CD14-positive monocyte (primary cell): Measurements from ENCODE around the gene SAMD11. TPM values are rescaled to one million over a fixed set of nuclear protein-coding genes. Genes with fewer than 3 reads are reported as not detected.

Experiments
- DNase-seq, 3 donors: peaks; one replicate each; pipeline ENCODE4 v3.0.0-alpha.2; 2011 to 2022
- H2AFZ ChIP-seq: 2 replicates; pipeline ENCODE4 v1.6.0; 2012; ENCODE audit warnings: mild to moderate bottlenecking, low read depth, low read length, inconsistent platforms; ENCODE audit not compliant: insufficient read depth, poor library complexity, severe bottlenecking
- H3K27ac ChIP-seq, 2 donors: 1 replicate in 1 of 2; 2 replicates in 1 of 2; pipeline ENCODE4 v1.5.1; 2012 to 2013; ENCODE audit warnings: low read length in 2 of 2, control low read depth in 1 of 2, inconsistent platforms in 1 of 2, low read depth in 1 of 2, mild to moderate bottlenecking in 1 of 2
- H3K27me3 ChIP-seq, 2 donors: one replicate each; pipeline versions ENCODE4 v1.6.0 to v1.6.1; 2011 to 2013; ENCODE audit warnings: low read length in 2 of 2; ENCODE audit not compliant: control insufficient read depth in 2 of 2, insufficient read depth in 2 of 2
- H3K36me3 ChIP-seq, 2 donors: replicated peaks in 1 of 2; 1 replicate in 1 of 2; 2 replicates in 1 of 2; pipeline versions ENCODE4 v1.5.1 to v1.6.1; 2012 to 2013; ENCODE audit warnings: low read length in 2 of 2, control low read depth in 1 of 2, inconsistent platforms in 1 of 2, mild to moderate bottlenecking in 1 of 2; ENCODE audit not compliant: insufficient read depth in 2 of 2, control insufficient read depth in 1 of 2
- H3K4me1 ChIP-seq, 2 donors: 1 replicate in 1 of 2; 2 replicates in 1 of 2; pipeline versions ENCODE4 v1.5.1 to v1.6.1; 2012 to 2013; ENCODE audit warnings: low read length in 2 of 2, control low read depth in 1 of 2, inconsistent platforms in 1 of 2, mild to moderate bottlenecking in 1 of 2, moderate library complexity in 1 of 2; ENCODE audit not compliant: insufficient read depth in 2 of 2, control insufficient read depth in 1 of 2
- H3K4me2 ChIP-seq: replicated peaks from 2 replicates; pipeline ENCODE3; 2012; ENCODE audit warnings: low read length, moderate library complexity, mild to moderate bottlenecking; ENCODE audit not compliant: poor library complexity, severe bottlenecking; ENCODE audit errors: extremely low read depth
- H3K4me3 ChIP-seq, 3 experiments: fragments of 200-600 bp in 1 of 3; sonication (generic) in 1 of 3; replicated peaks in 1 of 3; 1 replicate in 2 of 3; 2 replicates in 1 of 3; pipeline ENCODE4 v1.5.1; 2011 to 2013; ENCODE audit warnings: low read length in 3 of 3, mild to moderate bottlenecking in 3 of 3, control low read depth in 2 of 3, low read depth in 2 of 3, inconsistent platforms in 1 of 3, moderate library complexity in 1 of 3
- H3K79me2 ChIP-seq: 2 replicates; pipeline ENCODE4 v1.6.0; 2012; ENCODE audit warnings: mild to moderate bottlenecking, control low read depth, inconsistent platforms, low read length, moderate library complexity; ENCODE audit not compliant: insufficient read depth
- H3K9ac ChIP-seq: 2 replicates; pipeline ENCODE4 v1.6.0; 2017; ENCODE audit warnings: low read length, mild to moderate bottlenecking; ENCODE audit not compliant: insufficient read depth, poor library complexity, severe bottlenecking
- H3K9me3 ChIP-seq, 2 donors: replicated peaks in 1 of 2; 1 replicate in 1 of 2; 2 replicates in 1 of 2; pipeline versions ENCODE4 v1.5.1 to v1.6.1; 2012 to 2013; ENCODE audit warnings: low read length in 2 of 2, control low read depth in 1 of 2; ENCODE audit not compliant: control insufficient read depth in 1 of 2, insufficient read depth in 1 of 2
- H4K20me1 ChIP-seq: 2 replicates; pipeline ENCODE4 v1.6.0; 2012; ENCODE audit warnings: mild to moderate bottlenecking, low read length, control low read depth, moderate library complexity; ENCODE audit not compliant: insufficient read depth
- H3K27ac Mint-ChIP-seq, 7 donors: one replicate each; pipeline ENCODE4 v1.8.0; 2020; ENCODE audit warnings: mild to moderate bottlenecking in 7 of 7, mixed read lengths in 7 of 7, moderate library complexity in 6 of 7, inconsistent platforms in 2 of 7
- H3K27me3 Mint-ChIP-seq, 3 donors: one replicate each; pipeline ENCODE4 v1.8.0; 2021 to 2022; ENCODE audit warnings: low read depth in 3 of 3, mild to moderate bottlenecking in 3 of 3, mixed read lengths in 3 of 3, moderate library complexity in 3 of 3, inconsistent platforms in 1 of 3
- H3K36me3 Mint-ChIP-seq, 2 donors: one replicate each; pipeline ENCODE4 v1.8.0; 2020; ENCODE audit warnings: mixed read lengths in 2 of 2, inconsistent platforms in 1 of 2, mild to moderate bottlenecking in 1 of 2
- H3K4me1 Mint-ChIP-seq: one replicate; pipeline ENCODE4 v1.8.0; 2020; ENCODE audit warnings: mild to moderate bottlenecking, mixed read lengths
- H3K4me3 Mint-ChIP-seq, 2 donors: one replicate each; pipeline ENCODE4 v1.8.0; 2020; ENCODE audit warnings: mild to moderate bottlenecking in 2 of 2, mixed read lengths in 2 of 2, moderate library complexity in 1 of 2
- H3K9me3 Mint-ChIP-seq, 7 donors: one replicate each; pipeline ENCODE4 v1.8.0; 2020 to 2022; ENCODE audit warnings: mixed read lengths in 7 of 7, mild to moderate bottlenecking in 6 of 7, moderate library complexity in 6 of 7, inconsistent platforms in 2 of 7
- CTCF ChIP-seq: fragments of 200-600 bp; IDR thresholded peaks from one replicate; pipeline ENCODE4 v1.8.0; 2022; ENCODE audit warnings: antibody characterized with exemption, mild to moderate bottlenecking
- WGBS: methylation state at CpG from one replicate; pipeline ENCODE4 v1.1.5; 2013; ENCODE audit warnings: missing lambda C conversion rate; ENCODE audit not compliant: insufficient coverage; 5-methylcytosine and 5-hydroxymethylcytosine counted together
- intact Hi-C, 2 donors: fragments of 100-400 bp; cut with micrococcal nuclease; formaldehyde crosslinking; loops; one replicate each; pipeline versions ENCODE4 v1.15.0 to v1.15.1; 2023
- polyA plus RNA-seq, 3 donors: library from polyadenylated mRNA; depleted of rRNA in 1 of 3; unstranded in 2 of 3; stranded (reverse) in 1 of 3; fragments of 300-500 nt in 2 of 3; fragments of >200 nt in 1 of 3; fragmentation: Illumina TruSeq in 2 of 3; gene quantifications; 1 replicate in 2 of 3; 2 replicates in 1 of 3; pipeline ENCODE4 v1.2.3, GENCODE V29; 2012 to 2021

SAMD11 gene
- polyA plus RNA-seq, 3 donors = not detected

GRCh38 chr1:918843-919242 lies 4.9 kb upstream of the SAMD11 start:
- intact Hi-C loops = no loop called here
- peaks cover 0 to 4% of the 10 kb centered on the region in 2 donors for H3K36me3 Mint-ChIP-seq
- Histone ChIP-seq H2AFZ (no peak overlapping the region), H4K20me1 (no peaks in the 10 kb centered on the region), H3K27me3 (peaks cover 5 to 43% of the 10 kb centered on the region in 2 donors), H3K4me1 (peaks cover 12 to 21% of the 10 kb centered on the region in 2 donors), H3K79me2 (no peaks in the 10 kb centered on the region), H3K9me3 (peaks cover 0 to 12% of the 10 kb centered on the region in 2 donors), H3K36me3 (no peaks in the 10 kb centered on the region), H3K9ac (no peak overlapping the region), H3K4me3 (no peak overlapping the region), H3K4me2 (no peak overlapping the region), H3K27ac (no peak overlapping the region)
- peaks cover 0 to 8% (median 4%) of the 10 kb centered on the region in 7 donors for H3K9me3 Mint-ChIP-seq
- H3K4me3 Mint-ChIP-seq = no peak overlapping the region
- no peak overlapping the region for H3K27ac Mint-ChIP-seq
- H3K27me3 Mint-ChIP-seq = peaks cover 52 to 83% (median 54%) of the 10 kb centered on the region in 3 donors
- H3K4me1 Mint-ChIP-seq = peaks cover 15% of the 10 kb centered on the region
- WGBS = 87% methylated on average over 4 of the region's 6 CpGs
- no peak for DNase-seq
- TF ChIP-seq CTCF = no peak

GRCh38 chr1:919271-919872 lies 4.4 kb upstream of the SAMD11 start:
- Histone ChIP-seq H2AFZ (no peak overlapping the region), H3K36me3 (no peaks in the 10 kb centered on the region), H3K9me3 (peaks cover 0 to 12% of the 10 kb centered on the region in 2 donors), H3K4me1 (peaks cover 12 to 25% of the 10 kb centered on the region in 2 donors), H3K79me2 (no peaks in the 10 kb centered on the region), H3K9ac (no peak overlapping the region), H3K4me2 (no peak overlapping the region), H4K20me1 (no peaks in the 10 kb centered on the region), H3K4me3 (no peak overlapping the region), H3K27me3 (peaks cover 5 to 43% of the 10 kb centered on the region in 2 donors), H3K27ac (no peak overlapping the region)
- Mint-ChIP-seq H3K36me3 (peaks cover 0 to 4% of the 10 kb centered on the region in 2 donors), H3K27me3 (peaks cover 51 to 83% (median 54%) of the 10 kb centered on the region in 3 donors), H3K9me3 (peaks cover 0 to 8% (median 4%) of the 10 kb centered on the region in 7 donors), H3K4me3 (no peak overlapping the region), H3K4me1 (peaks cover 15% of the 10 kb centered on the region), H3K27ac (no peak overlapping the region)
- intact Hi-C loops = no loop called here
- 86% methylated on average over 27 of the region's 29 CpGs for WGBS
- no peak for TF ChIP-seq CTCF
- no peak for DNase-seq
